Measurements from ENCODE around the gene WNT3A. TPM values are rescaled to one million over a fixed set of nuclear protein-coding genes. Genes with fewer than 3 reads are reported as not detected.

The WNT3A gene
- total and polyA plus RNA-seq, 9 of the 15 experiments (the other 6 are each of a cell fraction or from before 2014, with no cell fraction given), result not detected

DNA sequence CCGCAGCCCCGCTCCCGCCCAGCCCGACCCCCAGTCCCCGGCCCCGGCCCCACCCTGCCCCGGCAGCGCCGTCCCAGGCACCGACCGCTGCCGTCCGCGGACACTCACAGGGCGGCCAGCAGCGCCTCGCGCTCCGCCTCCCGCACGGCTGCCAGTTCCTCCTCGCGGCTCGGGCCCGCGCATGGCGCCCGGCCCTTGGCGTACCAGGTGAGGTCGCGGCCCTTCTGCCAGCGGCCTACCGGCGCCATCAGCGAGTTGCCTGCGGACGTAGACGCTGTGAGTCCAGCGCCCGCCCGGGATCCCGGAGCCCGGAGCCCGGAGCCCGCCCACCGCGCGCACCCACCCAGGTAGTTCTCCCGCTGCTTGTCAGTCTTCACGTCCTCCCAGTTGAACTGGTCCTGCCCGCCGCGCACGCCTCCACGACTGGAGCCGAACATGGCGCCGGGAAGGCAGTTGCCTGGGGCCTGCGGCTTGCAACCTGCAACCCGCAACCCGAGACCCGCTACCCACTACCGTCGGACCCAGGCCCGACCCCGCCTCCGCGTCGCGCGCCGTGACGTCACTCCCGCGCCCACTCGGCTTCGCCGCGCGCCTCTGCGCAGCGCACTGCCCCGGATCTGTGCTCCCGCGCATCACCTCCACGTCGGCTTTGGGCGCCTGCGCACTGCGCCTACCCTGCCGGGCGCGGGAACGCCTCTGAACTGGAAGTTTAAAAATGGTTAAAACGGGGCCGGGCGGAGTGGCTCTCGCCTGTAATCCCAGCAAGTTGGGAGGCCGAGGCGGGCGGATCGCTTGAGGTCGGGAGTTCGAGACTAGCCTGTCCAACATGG, 96.2 kb downstream of the WNT3A start, which contains the start of gene C1orf35 (continued):
- TF ChIP-seq, protein P1, sequence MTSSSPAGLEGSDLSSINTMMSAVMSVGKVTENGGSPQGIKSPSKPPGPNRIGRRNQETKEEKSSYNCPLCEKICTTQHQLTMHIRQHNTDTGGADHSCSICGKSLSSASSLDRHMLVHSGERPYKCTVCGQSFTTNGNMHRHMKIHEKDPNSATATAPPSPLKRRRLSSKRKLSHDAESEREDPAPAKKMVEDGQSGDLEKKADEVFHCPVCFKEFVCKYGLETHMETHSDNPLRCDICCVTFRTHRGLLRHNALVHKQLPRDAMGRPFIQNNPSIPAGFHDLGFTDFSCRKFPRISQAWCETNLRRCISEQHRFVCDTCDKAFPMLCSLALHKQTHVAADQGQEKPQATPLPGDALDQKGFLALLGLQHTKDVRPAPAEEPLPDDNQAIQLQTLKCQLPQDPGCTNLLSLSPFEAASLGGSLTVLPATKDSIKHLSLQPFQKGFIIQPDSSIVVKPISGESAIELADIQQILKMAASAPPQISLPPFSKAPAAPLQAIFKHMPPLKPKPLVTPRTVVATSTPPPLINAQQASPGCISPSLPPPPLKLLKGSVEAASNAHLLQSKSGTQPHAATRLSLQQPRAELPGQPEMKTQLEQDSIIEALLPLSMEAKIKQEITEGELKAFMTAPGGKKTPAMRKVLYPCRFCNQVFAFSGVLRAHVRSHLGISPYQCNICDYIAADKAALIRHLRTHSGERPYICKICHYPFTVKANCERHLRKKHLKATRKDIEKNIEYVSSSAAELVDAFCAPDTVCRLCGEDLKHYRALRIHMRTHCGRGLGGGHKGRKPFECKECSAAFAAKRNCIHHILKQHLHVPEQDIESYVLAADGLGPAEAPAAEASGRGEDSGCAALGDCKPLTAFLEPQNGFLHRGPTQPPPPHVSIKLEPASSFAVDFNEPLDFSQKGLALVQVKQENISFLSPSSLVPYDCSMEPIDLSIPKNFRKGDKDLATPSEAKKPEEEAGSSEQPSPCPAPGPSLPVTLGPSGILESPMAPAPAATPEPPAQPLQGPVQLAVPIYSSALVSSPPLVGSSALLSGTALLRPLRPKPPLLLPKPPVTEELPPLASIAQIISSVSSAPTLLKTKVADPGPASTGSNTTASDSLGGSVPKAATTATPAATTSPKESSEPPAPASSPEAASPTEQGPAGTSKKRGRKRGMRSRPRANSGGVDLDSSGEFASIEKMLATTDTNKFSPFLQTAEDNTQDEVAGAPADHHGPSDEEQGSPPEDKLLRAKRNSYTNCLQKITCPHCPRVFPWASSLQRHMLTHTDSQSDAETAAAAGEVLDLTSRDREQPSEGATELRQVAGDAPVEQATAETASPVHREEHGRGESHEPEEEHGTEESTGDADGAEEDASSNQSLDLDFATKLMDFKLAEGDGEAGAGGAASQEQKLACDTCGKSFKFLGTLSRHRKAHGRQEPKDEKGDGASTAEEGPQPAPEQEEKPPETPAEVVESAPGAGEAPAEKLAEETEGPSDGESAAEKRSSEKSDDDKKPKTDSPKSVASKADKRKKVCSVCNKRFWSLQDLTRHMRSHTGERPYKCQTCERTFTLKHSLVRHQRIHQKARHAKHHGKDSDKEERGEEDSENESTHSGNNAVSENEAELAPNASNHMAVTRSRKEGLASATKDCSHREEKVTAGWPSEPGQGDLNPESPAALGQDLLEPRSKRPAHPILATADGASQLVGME (CRISPR knock-in tag; IDR thresholded peaks at IDR 0.05), result no peak
- TF ChIP-seq, protein P2, sequence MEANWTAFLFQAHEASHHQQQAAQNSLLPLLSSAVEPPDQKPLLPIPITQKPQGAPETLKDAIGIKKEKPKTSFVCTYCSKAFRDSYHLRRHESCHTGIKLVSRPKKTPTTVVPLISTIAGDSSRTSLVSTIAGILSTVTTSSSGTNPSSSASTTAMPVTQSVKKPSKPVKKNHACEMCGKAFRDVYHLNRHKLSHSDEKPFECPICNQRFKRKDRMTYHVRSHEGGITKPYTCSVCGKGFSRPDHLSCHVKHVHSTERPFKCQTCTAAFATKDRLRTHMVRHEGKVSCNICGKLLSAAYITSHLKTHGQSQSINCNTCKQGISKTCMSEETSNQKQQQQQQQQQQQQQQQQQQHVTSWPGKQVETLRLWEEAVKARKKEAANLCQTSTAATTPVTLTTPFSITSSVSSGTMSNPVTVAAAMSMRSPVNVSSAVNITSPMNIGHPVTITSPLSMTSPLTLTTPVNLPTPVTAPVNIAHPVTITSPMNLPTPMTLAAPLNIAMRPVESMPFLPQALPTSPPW (CRISPR knock-in tag; IDR thresholded peaks at IDR 0.05), result peak; percentile 76
- peak; percentile 97 for TF ChIP-seq E2F3 (CRISPR knock-in tag; IDR thresholded peaks at IDR 0.05)
- no peak for TF ChIP-seq ZNF133 (CRISPR knock-in tag; IDR thresholded peaks at IDR 0.05)
- TF ChIP-seq TAF7 (tag; IDR thresholded peaks at IDR 0.05), result 0 out of 2 replicates have a peak, but pooled peaks have one; percentile 31
- no peak for TF ChIP-seq RFX7 (CRISPR knock-in tag; IDR thresholded peaks at IDR 0.05)
- peak; percentile 71 for TF ChIP-seq JUN (IDR thresholded peaks at IDR 0.05; ENCODE audit: borderline replicate concordance, low read depth, low read length)
- peak; percentile 91; the same call in 1 of the 2 replicates for TF ChIP-seq JUN (CRISPR knock-in tag; IDR thresholded peaks at IDR 0.05; ENCODE audit: borderline replicate concordance)
- peak; percentile 53; the same call in 1 of the 2 replicates for TF ChIP-seq TOE1 (IDR thresholded peaks at IDR 0.05; ENCODE audit: borderline replicate concordance)
- no peak for TF ChIP-seq TOE1 (CRISPR knock-in tag; IDR thresholded peaks at IDR 0.05; ENCODE audit: borderline replicate concordance, low read depth)
- TF ChIP-seq BRCA1 (IDR thresholded peaks at IDR 0.05), result no peak
- peak; percentile 91; the same call in 1 of the 2 replicates for TF ChIP-seq BRCA1 (CRISPR knock-in tag; IDR thresholded peaks at IDR 0.05)
- TF ChIP-seq CHCHD3 (CRISPR knock-in tag; IDR thresholded peaks at IDR 0.05), result no peak
- TF ChIP-seq MAZ (CRISPR knock-in tag; conservative IDR thresholded peaks at IDR 0.05 in 1 of 2, IDR thresholded peaks at IDR 0.05 in 1 of 2), result peak; percentile 83 to 93
- TF ChIP-seq PHB (CRISPR knock-in tag; IDR thresholded peaks at IDR 0.05), result no peak; the same call in none of the 2 replicates
- TF ChIP-seq HSF4 (CRISPR knock-in tag; IDR thresholded peaks at IDR 0.05; ENCODE audit: borderline replicate concordance), result no peak
- TF ChIP-seq ZFP30 (CRISPR knock-in tag; IDR thresholded peaks at IDR 0.05; ENCODE audit: borderline replicate concordance), result no peak
- no peak for TF ChIP-seq HDGF (IDR thresholded peaks at IDR 0.05)
- no peak for TF ChIP-seq ZNF217 (CRISPR knock-in tag; IDR thresholded peaks at IDR 0.05)
